Trophoblast cell (in vitro differentiated cells and primary cell): ENCODE measurements around the gene ENPP1.
"Not testable (repeated sequence)": the region's sequence is repeated elsewhere in the genome, so short reads cannot be mapped to it uniquely, and the experiment has no call there.

ENCODE experiments used
- DNase-seq, 2 donors: peaks; one replicate each; pipeline ENCODE4 v3.0.0-alpha.2; 2016
- H2AFZ ChIP-seq: 2 replicates; pipeline ENCODE4 v1.6.1; 2013; ENCODE audit warnings: low read length, moderate library complexity, mild to moderate bottlenecking; ENCODE audit not compliant: insufficient read depth, poor library complexity
- H2AK5ac ChIP-seq: 2 replicates; pipeline ENCODE4 v1.6.1; 2013; ENCODE audit warnings: mild to moderate bottlenecking, low read length
- H2BK120ac ChIP-seq: 2 replicates; pipeline ENCODE4 v1.6.1; 2013; ENCODE audit warnings: low read length, mild to moderate bottlenecking, moderate library complexity; ENCODE audit not compliant: insufficient read depth, poor library complexity
- H2BK12ac ChIP-seq: 2 replicates; pipeline ENCODE4 v1.6.1; 2013; ENCODE audit warnings: mild to moderate bottlenecking, low read length, moderate library complexity
- H2BK5ac ChIP-seq: 2 replicates; pipeline ENCODE4 v1.6.1; 2013; ENCODE audit warnings: low read length, low read depth, moderate library complexity, mild to moderate bottlenecking; ENCODE audit not compliant: poor library complexity
- H3K14ac ChIP-seq: 2 replicates; pipeline ENCODE4 v1.6.1; 2013; ENCODE audit warnings: mild to moderate bottlenecking, low read length
- H3K18ac ChIP-seq: 2 replicates; pipeline ENCODE4 v1.6.1; 2013; ENCODE audit warnings: mild to moderate bottlenecking, low read length
- H3K23ac ChIP-seq: 2 replicates; pipeline ENCODE4 v1.6.1; 2013; ENCODE audit warnings: low read length
- H3K27ac ChIP-seq: 2 replicates; pipeline ENCODE4 v1.5.1; 2013; ENCODE audit warnings: low read depth, mild to moderate bottlenecking, inconsistent platforms, low read length, moderate library complexity
- H3K27me3 ChIP-seq: 2 replicates; pipeline ENCODE4 v1.6.1; 2013; ENCODE audit warnings: inconsistent platforms, mild to moderate bottlenecking, low read length, moderate library complexity; ENCODE audit not compliant: insufficient read depth
- H3K36me3 ChIP-seq, 2 experiments: 1 replicate in 1 of 2; 2 replicates in 1 of 2; pipeline ENCODE4 v1.6.1; 2013; ENCODE audit warnings: low read length in 2 of 2, mild to moderate bottlenecking in 2 of 2, moderate library complexity in 1 of 2; ENCODE audit not compliant: insufficient read depth in 2 of 2, control insufficient read depth in 1 of 2
- H3K4ac ChIP-seq: 2 replicates; pipeline ENCODE4 v1.6.1; 2013; ENCODE audit warnings: low read depth, mild to moderate bottlenecking, low read length, moderate library complexity
- H3K4me1 ChIP-seq, 2 experiments: 1 replicate in 1 of 2; 2 replicates in 1 of 2; pipeline ENCODE4 v1.6.1; 2013; ENCODE audit warnings: low read length in 2 of 2, mild to moderate bottlenecking in 2 of 2, moderate library complexity in 1 of 2; ENCODE audit not compliant: insufficient read depth in 2 of 2, control insufficient read depth in 1 of 2
- H3K4me2 ChIP-seq: 2 replicates; pipeline ENCODE4 v1.6.1; 2013; ENCODE audit warnings: inconsistent platforms, mild to moderate bottlenecking, low read length, moderate library complexity
- H3K4me3 ChIP-seq: 2 replicates; pipeline ENCODE4 v1.5.1; 2013; ENCODE audit warnings: mild to moderate bottlenecking, low read depth, low read length, inconsistent platforms
- H3K79me1 ChIP-seq: one replicate; pipeline ENCODE4 v1.6.1; 2013; ENCODE audit warnings: low read length
- H3K79me2 ChIP-seq: 2 replicates; pipeline ENCODE4 v1.6.1; 2013; ENCODE audit warnings: low read length, mild to moderate bottlenecking; ENCODE audit not compliant: control insufficient read depth, insufficient read depth, poor library complexity
- H3K9ac ChIP-seq: 2 replicates; pipeline ENCODE4 v1.6.1; 2013; ENCODE audit warnings: mild to moderate bottlenecking, low read length
- H3K9me3 ChIP-seq: 2 replicates; pipeline ENCODE4 v1.6.1; 2013; ENCODE audit warnings: low read depth, mild to moderate bottlenecking, control low read depth, inconsistent platforms, low read length; ENCODE audit not compliant: insufficient read depth
- H4K12ac ChIP-seq: 2 replicates; pipeline ENCODE4 v1.6.1; 2013; ENCODE audit warnings: low read depth, mild to moderate bottlenecking, low read length, moderate library complexity
- H4K8ac ChIP-seq: 2 replicates; pipeline ENCODE4 v1.6.1; 2013; ENCODE audit warnings: low read depth, mild to moderate bottlenecking, low read length, moderate library complexity
- H4K91ac ChIP-seq: one replicate; pipeline ENCODE4 v1.6.1; 2013; ENCODE audit warnings: low read depth, mild to moderate bottlenecking, low read length, moderate library complexity
- WGBS: extraction: QIAGEN DNeasy Blood & Tissue Kit; methylation state at CpG from one replicate; pipeline ENCODE4 v1.1.7; 2013; ENCODE audit warnings: missing lambda C conversion rate; ENCODE audit not compliant: insufficient read length, insufficient coverage; ENCODE audit errors: extremely low coverage; 5-methylcytosine and 5-hydroxymethylcytosine counted together

Gene ENPP1

DNA sequence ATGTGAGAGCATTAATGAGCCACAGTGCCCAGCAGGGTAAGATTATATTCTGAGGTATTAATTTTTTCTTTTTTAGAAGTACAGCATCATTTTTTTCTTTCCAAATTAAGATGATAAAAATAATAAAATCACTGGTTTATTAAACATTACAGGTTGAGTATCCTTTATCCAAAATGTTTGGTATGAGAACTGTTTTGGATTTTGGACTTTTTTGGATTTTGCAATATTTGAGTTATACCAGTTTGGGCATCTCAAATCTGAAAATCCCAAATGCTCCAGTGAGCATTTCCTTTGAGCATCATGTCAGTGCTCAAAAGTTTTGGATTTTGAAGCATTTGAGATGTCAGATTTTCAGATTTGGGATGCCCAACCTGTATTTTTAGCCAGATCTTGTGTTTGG lies 44.4 kb downstream of the ENPP1 start:
- H3K9me3 ChIP-seq: no peaks in the 10 kb centered on the region
- no peak for DNase-seq

DNA sequence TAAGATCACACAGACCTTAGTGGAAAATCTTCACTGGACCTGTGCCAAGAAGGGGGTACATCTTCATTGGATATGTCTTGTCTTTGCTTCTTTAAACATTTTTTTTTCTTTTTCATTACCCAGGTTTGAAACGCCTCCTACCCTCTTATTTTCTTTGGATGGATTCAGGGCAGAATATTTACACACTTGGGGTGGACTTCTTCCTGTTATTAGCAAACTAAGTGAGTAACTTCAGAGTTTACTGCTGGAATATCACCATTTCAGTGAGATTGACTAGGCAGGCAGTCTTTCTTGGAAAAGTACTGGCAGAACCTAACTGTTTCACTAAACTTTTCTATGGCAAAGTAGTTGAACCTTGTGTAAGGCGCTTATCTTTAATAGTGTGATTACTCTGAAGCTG lies 47.0 kb downstream of the ENPP1 start:
- Histone ChIP-seq H3K4ac (no peak overlapping the region), H3K27me3 (no peaks in the 10 kb centered on the region), H2AFZ (no peak overlapping the region), H3K4me1 (peaks cover under 1 to 2% of the 10 kb centered on the region in 2 experiments), H3K14ac (no peak overlapping the region), H2BK12ac (no peak overlapping the region), H3K9me3 (no peaks in the 10 kb centered on the region), H3K4me2 (no peak overlapping the region), H2BK5ac (no peak overlapping the region), H3K79me1 (peaks cover under 1% of the 10 kb centered on the region), H2BK120ac (no peak overlapping the region), H3K18ac (no peak overlapping the region), H3K79me2 (no peaks in the 10 kb centered on the region), H3K23ac (no peak overlapping the region), H3K27ac (no peak overlapping the region), H4K91ac (no peak overlapping the region), H3K9ac (no peak overlapping the region), H4K8ac (no peak overlapping the region), H2AK5ac (no peak overlapping the region), H3K4me3 (no peak overlapping the region), H3K36me3 (no peaks in the 10 kb centered on the region), H4K12ac (no peak overlapping the region)
- no peak for DNase-seq
- WGBS: no CpG with 5 or more reads among the region's 2 CpGs

More for the DNA sequence above, 44.4 kb downstream of the ENPP1 start:
- Histone ChIP-seq H2AFZ (no peak overlapping the region), H2AK5ac (no peak overlapping the region), H3K9ac (no peak overlapping the region), H4K12ac (no peak overlapping the region), H3K27ac (no peak overlapping the region), H3K79me1 (no peaks in the 10 kb centered on the region), H3K36me3 (no peaks in the 10 kb centered on the region), H2BK5ac (no peak overlapping the region), H3K4me3 (no peak overlapping the region), H4K91ac (no peak overlapping the region), H2BK120ac (no peak overlapping the region), H3K27me3 (no peaks in the 10 kb centered on the region), H3K4me1 (no peaks in the 10 kb centered on the region), H2BK12ac (no peak overlapping the region), H4K8ac (no peak overlapping the region), H3K18ac (no peak overlapping the region), H3K4me2 (no peak overlapping the region), H3K23ac (no peak overlapping the region), H3K14ac (no peak overlapping the region), H3K4ac (no peak overlapping the region), H3K79me2 (no peaks in the 10 kb centered on the region)

DNA sequence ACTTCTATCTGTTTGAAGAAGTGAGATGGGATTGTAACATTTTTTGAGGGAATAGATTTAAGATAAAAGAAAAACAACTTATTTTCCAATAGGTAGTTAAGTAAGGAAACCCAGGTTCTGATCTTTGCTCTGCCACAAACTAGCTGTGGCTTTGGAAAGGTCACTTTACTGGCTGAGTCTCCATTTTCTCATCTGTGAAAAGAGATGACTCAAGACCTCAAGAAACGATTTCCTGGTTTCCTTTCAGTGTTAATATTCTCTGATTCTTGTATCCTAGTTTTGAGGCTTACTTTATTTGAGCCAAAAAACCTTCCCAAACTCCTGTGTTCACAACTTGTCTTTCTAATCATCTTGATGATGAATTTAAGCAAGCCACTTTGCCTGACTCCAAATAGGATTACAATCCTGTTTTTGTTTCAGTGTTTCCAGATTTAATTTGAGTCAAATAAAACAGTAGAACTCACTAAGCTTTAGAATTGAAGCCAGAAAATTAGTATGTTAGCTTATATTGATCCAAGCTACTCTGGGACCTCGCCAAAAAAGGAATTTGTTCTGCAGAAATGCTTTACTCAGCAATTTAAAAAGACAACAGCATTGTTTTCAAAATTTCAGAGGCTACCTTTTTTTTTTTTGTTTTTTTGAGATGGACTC lies 51.1 kb downstream of the ENPP1 start:
- H2BK5ac ChIP-seq: no peak overlapping the region
- H3K4me3 ChIP-seq: no peak overlapping the region
- no peak overlapping the region for H4K91ac ChIP-seq
- H3K4ac ChIP-seq: no peak overlapping the region
- peaks cover 8 to 12% of the 10 kb centered on the region in 2 experiments for H3K4me1 ChIP-seq
- H3K18ac ChIP-seq: no peak overlapping the region
- no peak overlapping the region for H2BK12ac ChIP-seq
- no peak overlapping the region for H4K12ac ChIP-seq
- H3K23ac ChIP-seq: no peak overlapping the region
- H3K36me3 ChIP-seq: no peaks in the 10 kb centered on the region
- H3K4me2 ChIP-seq: no peak overlapping the region
- no peak overlapping the region for H4K8ac ChIP-seq
- DNase-seq: no peak
- no peak overlapping the region for H2BK120ac ChIP-seq
- WGBS: no CpG with 5 or more reads among the region's 2 CpGs
- H3K79me1 ChIP-seq: peaks cover 12% of the 10 kb centered on the region
- H3K14ac ChIP-seq: no peak overlapping the region
- H3K27me3 ChIP-seq: no peaks in the 10 kb centered on the region
- H3K27ac ChIP-seq: no peak overlapping the region
- no peak overlapping the region for H3K9ac ChIP-seq
- no peaks in the 10 kb centered on the region for H3K9me3 ChIP-seq
- H2AK5ac ChIP-seq: no peak overlapping the region
- H3K79me2 ChIP-seq: no peaks in the 10 kb centered on the region
- no peak overlapping the region for H2AFZ ChIP-seq

GRCh38 chr6:131859658-131860057 lies 51.8 kb downstream of the ENPP1 start:
- not testable (repeated sequence) for H3K23ac ChIP-seq, H3K79me2 ChIP-seq, H3K9ac ChIP-seq, H3K27me3 ChIP-seq, H3K14ac ChIP-seq, H3K36me3 ChIP-seq, H3K4ac ChIP-seq, H3K4me3 ChIP-seq, H2AFZ ChIP-seq, H3K9me3 ChIP-seq, H4K12ac ChIP-seq, H3K4me2 ChIP-seq
- H2BK5ac ChIP-seq: peak overlapping the region; percentile 88
- peak overlapping the region; percentile 60 for H4K8ac ChIP-seq
- peak overlapping the region; percentile 95 for H2BK12ac ChIP-seq
- DNase-seq: peak; percentile 66 to 84
- peak overlapping the region; percentile 71 for H3K18ac ChIP-seq
- H3K79me1 ChIP-seq: peaks cover 12% of the 10 kb centered on the region
- H2BK120ac ChIP-seq: peak overlapping the region; percentile 60
- peak overlapping the region; percentile 62 for H4K91ac ChIP-seq
- H2AK5ac ChIP-seq: peak overlapping the region; percentile 74
- H3K27ac ChIP-seq: peak overlapping the region; percentile 59
- no CpG with 5 or more reads among the region's 5 CpGs for WGBS
- H3K4me1 ChIP-seq: peaks cover 8 to 12% of the 10 kb centered on the region in 2 experiments
